DND-41 (cell line): ENCODE data around the gene RPH3AL.

Experiments
- CTCF ChIP-seq: IDR thresholded peaks from 2 replicates; pipeline ENCODE4 v1.5.1; 2012; ENCODE audit warnings: borderline replicate concordance, low read length, moderate library complexity, mild to moderate bottlenecking; ENCODE audit not compliant: poor library complexity, severe bottlenecking; ENCODE audit errors: extremely low read depth
- EZH2 ChIP-seq: IDR thresholded peaks from 3 replicates; pipeline ENCODE4 v1.6.1; 2012; ENCODE audit warnings: borderline replicate concordance, low read depth, mild to moderate bottlenecking, moderate library complexity, low read length, inconsistent platforms; ENCODE audit not compliant: severe bottlenecking

- TF ChIP-seq CTCF (no peak), EZH2 (no peak)
These were observed 125.3 kb downstream of the RPH3AL start for GRCh38 chr17:227078-227945.
